NCI-H1436 (cell line): ENCODE results near the gene RPS6KA5.
"Not testable (repeated sequence)": the region's sequence is repeated elsewhere in the genome, so short reads cannot be mapped to it uniquely, and the experiment has no call there.

Source experiments
- DNase-seq: peaks from one replicate; lab custom pipeline; 2025; lab: John Stamatoyannopoulos, UW

RPS6KA5 gene

DNA sequence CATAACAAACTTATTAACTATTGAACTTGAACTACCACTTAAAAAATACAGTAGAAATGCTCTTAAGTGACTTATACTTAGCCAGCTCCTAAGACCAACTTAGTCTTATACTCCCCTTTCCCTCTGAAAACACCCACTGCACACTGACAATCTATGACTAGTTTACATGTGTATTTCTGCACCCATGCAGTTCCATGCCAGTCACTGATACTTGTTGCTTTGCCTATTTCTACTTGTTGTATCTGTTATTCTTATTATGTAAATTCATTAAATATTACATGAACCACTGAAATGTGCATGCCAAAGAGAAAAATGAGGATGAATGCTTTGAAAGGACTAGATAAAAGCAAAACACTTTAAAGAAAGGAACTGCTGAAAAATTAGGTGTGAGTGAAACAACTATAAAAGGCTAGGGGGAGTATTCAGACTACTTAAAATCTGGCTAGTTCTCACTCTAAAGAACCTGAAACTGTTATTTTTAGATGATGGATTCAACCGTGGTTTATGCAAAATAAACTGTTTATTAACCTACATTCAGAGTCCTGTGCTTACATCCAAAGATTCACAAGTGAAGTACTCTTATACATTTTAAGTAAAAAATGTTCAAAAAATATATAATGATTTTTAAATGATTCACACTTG lies 74.7 kb downstream of the RPS6KA5 start:
- DNase-seq = no peak

DNA sequence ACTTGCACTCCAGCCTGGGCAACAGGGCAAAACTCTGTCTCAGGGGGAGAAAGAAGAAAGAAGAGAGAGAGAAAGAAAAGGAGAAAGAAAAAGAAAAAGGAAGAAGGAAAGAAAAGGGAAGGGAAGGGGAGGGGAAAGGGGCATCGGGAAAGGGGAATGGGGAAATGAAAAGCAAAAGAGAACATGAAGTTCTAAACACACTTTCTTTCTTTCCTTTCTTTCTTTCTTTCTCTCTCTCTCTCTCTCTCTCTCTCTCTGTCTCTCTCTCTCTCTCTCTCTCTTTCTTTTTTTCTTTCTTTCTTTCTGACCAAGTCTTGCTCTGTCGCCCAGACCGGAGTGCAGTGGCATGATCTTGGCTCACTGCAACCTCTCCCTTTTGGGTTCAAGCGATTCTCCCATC lies 76.9 kb downstream of the RPS6KA5 start:
- DNase-seq = no peak

DNA sequence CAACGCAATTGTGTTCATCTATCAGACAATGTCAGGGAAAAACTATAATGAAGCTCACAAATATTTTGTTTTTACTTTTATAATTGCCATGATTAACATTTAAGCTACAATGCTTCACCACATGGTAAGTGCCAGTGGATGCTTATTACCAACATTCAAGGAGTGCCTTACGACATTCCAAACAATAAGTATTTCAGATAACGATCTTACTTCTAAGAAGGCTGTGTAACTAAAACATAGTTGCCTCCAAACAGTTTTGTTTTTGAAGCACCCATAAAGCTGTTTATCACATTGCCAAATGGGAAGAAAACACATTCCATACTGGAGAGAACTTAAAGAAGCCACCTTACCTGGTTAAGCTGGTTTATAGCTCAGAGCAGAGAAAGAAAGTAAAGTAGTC lies 78.8 kb downstream of the RPS6KA5 start:
- no peak for DNase-seq

DNA sequence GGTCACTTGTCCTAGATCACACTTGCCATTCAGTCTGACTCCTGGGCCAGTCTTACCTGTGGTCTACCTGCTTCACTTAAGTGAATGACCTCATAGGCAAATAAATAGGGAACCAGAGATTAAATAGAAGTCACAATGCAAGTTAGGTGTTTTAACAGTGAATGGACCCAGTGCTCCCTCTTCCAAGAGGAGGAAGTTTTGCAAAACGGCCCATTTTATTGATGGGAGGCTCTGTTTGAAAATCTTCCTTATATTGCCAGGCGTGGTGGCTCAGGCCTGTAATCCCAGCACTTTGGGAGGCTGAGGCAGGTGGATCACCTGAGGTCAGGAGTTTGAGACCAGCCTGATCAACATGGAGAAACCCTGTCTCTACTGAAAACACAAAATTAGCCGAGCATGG lies 79.8 kb downstream of the RPS6KA5 start:
- DNase-seq = not testable (repeated sequence)

DNA sequence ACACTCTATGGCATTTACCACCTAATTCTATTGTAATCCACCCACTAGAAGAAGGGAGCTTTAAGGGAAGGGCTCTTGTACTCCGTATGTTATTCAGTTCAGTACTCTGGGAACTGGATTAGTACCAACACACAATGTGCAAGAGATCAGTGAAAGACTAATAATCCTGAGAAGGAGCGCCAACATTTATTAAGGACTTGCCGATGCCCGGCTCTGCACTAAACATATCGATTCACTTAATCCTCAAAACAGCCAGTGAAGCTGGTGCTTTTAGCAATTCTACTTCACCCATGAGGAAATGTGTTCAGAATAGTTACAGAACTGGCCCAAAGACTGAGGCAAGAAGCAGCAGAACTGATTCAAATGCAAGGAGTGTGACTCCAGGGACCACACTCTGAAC lies 80.9 kb downstream of the RPS6KA5 start:
- DNase-seq = no peak

DNA sequence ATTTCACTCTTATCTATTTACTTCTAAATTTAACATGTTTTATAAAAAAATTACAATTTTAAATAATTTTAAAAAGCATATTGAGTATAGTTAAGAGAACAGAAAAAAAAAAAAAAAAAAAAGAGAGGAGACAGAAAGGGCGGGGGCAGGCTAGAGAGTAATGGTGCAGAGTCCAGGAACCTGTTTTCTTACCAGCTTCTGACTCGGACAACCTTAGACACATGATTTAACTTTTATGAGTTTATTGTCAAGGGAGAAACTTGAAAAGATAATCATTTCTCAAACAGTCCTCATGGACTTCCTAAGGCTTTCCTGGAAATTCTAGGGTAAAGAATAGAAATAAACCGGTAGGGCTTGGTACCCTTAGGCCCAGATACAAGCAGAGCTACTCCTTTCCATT lies 84.3 kb downstream of the RPS6KA5 start:
- no peak for DNase-seq

DNA sequence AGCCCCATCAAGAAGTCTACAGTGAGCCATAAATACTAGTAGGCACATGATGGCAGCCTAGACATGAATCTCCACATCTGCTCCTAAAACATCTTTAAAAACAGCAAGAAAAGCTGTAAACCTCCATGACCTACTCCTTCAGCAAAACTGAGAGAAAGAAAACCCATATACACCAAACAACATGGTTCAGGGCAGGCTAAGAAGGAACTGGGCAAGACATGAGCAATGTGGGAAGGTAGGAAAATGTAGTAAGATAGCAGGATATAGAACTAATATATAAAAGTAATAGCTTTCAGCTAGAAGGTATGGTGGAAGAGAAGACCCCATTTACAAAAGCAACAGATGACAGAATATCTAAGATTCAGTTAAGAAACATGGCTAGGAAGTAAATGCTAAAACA lies 88.8 kb downstream of the RPS6KA5 start:
- DNase-seq = no peak

DNA sequence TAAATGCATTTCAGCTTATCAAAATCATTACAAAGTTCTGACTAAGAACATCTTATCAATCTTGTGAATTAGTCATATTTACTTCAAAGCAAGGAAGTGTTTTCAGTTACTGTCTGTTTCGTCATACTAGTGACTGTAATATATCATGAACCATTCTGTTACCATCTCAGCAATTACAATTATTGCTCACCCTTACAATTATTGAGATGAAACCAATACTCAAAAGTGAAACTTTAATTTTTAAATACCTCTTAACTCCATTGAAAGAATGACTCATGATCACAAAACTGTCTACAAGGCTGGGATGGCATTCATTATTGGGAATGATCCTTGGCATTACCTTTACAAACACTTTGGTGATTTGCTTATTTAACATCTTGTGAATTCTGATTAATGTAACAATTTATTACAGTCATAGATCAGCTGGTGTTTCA lies 90.3 kb downstream of the RPS6KA5 start:
- DNase-seq = no peak

DNA sequence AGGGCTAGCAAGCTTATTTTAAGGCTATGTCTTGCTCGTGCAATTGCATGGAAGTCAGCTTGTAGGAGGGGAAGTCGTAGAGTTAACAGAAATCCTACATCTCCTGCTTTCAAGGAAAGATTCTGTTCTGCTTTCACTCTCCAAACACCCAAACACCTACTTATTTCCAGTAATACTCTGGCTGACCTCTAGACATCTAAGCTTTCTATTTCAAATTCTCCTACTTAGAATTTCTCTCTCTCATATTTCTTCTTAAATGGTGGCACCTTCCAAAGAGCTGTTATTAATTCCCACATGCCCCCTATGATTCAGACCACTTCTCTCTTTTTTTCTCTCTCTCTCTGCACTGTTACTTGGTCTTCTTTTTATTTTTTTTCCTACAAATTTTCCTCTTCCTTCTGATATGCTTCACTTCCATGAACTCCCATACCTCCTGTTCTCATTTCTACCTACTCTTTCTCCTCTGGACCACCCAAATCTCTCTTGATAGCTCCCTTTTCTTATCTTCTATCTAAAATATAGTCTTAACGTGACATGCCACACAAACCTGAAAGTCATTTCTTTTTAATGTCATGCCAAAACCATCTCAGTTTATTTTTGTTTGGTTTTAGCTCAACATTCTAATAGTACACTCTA lies 90.8 kb downstream of the RPS6KA5 start:
- DNase-seq = no peak

DNA sequence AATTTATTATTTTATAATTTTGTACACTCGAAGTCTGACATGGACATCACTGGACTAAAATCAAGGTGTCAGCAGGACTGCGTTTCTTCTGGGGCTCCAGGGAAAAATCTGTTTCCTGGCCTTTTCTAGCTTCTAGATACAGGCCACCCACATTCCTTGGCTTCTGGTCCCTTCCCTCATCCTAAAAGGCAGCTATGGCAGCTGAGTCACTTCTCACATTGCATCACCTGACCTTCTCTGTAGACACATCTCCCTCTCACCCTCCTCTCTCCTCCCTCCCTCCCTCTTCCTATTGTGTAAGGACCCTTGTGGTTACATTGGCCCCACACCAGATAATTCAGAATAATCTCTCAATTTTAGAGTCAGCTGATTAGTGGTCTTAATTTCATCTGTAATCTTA lies 92.4 kb downstream of the RPS6KA5 start:
- no peak for DNase-seq

DNA sequence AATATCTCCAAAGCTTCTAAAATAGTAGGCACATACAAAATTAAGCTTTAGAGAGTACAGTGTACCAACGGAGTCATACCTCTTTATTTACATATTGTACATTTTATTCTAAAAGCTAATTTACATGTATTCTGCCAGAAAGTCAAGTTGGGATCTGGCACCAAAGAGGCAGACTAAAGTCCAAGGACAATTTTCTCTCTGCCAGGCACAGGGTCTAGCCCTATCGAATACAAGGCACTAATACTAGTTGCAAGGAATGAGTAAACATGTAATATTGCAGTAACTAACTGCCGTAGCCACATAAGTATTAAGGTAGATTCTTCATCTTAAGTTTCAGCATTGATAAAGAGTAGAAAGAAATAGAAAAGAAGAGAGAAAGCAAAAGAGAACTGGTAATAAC lies 93.9 kb downstream of the RPS6KA5 start:
- DNase-seq = no peak

DNA sequence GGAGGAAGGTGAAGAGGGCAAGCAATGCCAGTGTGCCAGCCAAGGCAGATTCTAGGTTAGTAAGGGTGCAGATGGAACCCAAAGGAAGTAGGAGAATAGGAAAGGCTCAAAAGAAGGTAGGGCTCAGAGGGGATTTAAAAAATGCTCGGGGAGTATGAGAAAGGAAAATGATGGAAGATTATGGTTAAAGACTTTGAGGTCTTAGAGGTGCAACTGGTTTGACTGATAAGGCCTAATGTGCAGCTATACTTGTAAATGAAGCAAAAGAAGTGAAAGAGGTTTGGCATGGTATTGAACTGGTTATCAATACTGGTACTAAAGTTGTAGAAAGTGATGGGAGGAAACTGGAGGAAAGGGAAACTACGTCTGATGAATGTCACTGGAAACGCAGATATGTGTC lies 94.7 kb downstream of the RPS6KA5 start:
- no peak for DNase-seq

DNA sequence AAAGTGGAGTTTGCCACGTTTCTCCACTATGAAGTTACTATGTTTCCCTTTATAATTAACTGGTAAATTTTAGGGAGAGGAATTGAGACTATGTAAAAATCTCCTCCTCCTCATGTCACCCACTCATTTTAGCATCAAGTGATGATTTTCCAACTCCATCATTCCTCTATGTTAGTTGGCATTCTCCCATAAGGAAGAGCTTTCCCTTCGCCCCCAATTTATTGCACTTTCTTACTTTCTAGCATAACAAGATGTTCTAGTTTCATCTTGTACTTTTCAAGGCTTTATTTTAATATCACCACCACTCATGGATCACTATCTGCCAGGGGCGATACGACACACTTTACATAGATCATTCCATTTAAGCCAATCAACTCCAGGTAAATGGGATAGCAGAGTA lies 97.1 kb downstream of the RPS6KA5 start:
- no peak for DNase-seq

DNA sequence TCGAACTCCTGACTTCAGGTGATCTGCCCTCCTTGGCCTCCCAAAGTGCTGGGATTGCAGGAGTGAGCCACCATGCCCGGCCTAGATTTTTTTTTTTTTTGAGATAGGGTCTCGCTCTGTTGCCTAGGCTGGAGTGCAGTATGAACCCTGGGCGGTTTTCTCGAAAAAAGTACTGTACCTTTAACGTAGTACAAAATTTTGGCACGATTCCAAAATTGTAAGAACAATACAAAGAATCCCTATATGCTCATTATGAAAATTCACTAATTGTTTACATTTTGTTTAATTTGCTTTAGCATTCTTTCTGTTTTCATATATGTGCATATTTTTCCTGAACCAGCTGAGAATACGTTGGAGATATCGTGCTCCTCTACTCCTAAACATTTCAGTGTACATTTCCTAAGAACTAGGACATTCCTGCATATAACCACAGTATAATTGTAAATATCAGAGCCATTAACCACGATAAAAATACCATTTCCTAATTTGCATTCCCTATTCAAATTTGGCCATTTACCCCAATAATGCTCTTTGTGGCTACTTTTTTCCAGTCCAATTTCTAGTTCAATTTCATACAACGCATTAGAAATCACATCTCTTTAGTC lies 97.8 kb downstream of the RPS6KA5 start:
- no peak for DNase-seq

DNA sequence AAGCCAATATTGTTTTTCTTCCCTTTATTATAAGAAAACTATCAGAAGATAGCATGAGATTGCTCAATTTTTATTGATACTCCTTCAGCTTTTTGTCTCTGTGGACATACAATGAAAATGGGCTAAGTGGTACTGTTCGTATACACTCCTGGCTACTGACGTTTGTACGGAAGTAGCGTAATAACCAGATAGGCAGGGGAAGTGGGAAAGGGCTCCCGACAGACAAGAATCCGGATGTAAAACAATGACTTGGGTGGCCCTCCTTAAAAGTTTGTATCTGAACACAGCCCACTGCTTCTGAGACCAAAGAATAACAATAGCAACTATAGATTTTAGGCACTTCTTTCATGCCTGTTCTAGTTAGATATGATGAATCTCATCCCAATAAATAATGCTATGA lies 99.6 kb downstream of the RPS6KA5 start:
- no peak for DNase-seq

DNA sequence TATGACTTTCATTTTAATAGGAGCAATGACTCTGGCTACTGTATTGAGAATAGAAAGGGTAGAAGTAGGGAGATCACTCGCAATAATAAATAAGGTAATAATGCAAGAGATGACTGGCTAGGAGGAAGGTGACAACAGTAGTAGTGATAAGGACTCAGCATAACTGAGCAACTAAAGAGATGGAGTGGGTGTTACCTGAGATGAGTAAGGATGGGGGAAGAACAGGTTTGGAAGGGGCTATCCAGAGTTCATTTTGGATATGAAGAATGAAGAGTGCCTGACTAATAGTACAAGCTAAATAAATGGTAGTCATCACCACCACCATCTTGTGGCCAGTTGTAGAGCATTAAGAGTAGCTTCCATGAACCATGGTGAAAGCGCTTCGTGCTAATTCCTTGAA lies 101.1 kb downstream of the RPS6KA5 start:
- no peak for DNase-seq

DNA sequence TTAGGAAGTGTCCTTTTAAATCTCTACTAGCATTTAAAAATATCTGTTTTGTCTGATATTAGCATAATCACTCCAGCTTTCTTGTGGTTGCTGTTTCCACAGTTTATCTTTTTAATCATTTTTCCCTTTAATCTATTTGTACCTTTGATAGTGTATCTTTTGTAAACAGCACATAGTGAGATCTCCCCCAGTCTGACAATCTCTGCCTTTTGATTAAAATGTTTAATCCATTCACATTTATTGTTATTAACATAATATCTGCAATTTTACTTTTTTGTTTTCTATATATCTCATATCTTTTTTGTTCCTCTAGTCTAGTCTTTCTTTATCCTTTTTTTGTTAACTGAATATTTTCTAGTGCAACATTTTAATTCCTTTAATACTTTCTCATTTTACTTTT lies 104.2 kb downstream of the RPS6KA5 start:
- no peak for DNase-seq

DNA sequence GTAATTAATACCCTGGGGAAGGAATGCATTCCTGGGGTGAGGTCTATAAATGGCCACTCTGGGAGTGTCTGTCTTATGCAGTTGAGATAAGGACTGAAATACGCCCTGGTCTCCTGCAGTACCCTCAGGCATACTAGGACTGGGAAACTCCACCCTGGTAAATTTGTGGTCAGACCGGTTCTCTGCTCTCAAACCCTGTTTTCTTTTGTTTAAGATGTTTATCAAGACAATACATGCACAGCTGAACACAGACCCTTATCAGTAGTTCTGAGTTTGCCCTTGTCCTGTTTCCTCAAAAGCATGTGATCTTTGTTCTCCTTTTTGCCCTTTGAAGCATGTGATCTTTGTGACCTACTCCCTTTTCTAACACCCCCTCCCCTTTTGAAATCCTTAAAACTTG lies 106.8 kb downstream of the RPS6KA5 start:
- not testable (repeated sequence) for DNase-seq

DNA sequence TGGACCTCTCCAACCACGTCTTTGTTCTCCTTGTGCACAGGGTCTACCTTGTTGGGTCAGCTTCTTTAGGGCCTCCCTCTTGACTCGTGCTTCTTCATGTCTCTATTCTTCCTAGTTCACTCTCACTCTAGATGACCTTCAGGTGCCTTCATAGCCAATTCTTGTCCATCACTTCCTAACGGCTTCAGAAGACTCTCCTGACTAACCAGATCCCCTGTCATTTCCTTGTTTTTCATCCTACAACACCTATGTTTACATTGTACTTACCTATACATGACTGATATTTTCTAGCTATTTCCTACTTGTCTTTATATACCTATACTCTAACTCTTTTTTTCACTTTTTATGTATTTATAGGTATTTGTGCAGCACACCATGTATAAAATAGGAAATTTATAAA lies 117.1 kb downstream of the RPS6KA5 start:
- DNase-seq = no peak

DNA sequence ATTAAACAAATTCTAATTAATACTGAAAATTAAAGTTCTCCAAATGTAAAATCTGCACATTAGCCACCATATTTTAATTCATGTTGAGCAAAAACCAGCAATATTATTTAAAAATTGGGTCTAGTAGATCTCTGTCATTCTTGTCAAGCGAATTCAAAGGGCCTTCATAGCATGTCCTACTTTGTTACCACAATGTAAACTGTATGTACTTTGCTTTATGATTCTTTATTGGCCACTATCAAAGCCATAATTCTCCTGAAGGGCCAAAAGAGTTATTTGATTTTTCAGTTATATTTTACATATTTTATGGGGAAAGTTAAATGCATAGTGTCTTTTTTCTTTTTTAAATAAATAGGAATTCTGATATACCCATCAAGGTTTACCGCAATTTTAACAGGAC lies 117.9 kb downstream of the RPS6KA5 start:
- DNase-seq = no peak

DNA sequence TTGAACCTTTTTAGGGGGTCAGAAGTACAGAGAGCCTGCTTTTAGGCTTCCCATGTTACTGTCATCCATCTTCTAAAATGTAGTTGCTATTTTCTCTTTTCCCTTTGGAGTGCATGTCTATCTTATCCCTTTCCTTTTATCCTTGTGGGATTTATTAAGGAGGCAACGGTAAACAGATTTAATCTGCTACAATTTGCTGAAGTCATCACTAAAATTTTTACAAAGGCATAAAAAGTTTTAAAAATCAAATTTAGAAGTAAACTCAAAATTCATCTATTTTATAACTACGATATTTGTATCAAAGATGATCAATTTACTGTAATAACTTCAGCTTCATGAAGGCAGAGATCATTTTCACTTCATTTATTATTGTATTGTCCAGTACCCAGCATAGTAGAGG lies 118.7 kb downstream of the RPS6KA5 start:
- DNase-seq = no peak

DNA sequence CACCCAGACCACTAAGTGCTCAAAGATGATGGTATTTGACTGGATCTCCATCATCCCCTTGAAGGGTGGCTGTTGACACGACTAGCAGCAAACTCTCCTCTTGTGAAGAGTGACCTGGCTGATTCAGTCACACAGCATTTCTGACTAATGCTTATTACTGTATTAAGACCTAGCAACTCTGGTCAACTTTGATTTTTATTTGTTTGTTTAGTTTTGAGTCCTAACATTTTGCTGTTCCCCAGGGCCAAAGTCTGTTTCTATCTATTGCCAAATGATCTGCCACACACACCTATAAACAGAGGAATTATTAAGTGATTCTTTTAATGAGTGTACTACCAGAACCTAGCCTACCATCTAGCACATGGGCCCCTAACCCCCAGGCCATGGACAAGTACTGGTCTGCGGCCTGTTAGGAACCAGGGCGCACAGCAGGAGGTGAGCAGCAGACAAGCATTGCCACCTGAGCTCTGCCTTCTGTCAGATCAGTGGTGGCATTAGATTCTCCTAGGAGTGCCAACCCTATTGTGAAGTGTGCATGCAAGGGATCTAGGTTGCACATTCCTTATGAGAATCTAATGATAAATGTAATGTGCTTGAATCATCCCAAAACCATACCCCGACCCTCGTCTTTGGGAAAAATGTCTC lies 120.0 kb downstream of the RPS6KA5 start:
- DNase-seq = no peak

DNA sequence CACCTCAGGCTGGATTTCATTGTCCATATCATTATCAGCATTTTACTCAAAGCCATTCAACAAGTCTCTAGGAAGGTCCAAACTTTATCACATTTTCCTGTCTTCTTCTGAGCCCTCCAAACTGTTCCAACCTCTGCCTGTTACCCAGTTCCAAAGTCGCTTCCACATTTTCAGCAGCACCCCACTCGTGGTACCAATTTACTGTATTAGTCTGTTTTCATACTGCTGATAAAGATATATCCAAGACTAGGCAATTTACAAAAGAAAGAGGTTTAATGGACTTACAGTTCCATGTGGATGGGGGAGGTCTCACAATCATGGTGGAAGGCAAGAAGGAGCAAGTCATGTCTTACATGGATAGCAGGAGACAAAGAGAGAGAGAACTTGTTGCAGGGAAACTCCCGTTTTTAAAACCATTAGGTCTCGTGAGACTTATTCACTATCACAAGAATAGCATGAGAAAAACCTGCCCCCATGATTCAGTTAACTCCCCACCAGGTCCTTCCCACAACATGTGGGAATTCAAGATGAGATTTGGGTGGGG lies 121.1 kb downstream of the RPS6KA5 start:
- DNase-seq = not testable (repeated sequence)
